ENCODE data around the gene FBXL13.
A peak's percentile ranks its signal among the peaks of the same experiment; 100 is the strongest.
"Not testable (repeated sequence)": the region's sequence is repeated elsewhere in the genome, so short reads cannot be mapped to it uniquely, and the experiment has no call there.

Gene FBXL13

GRCh38 chr7:102913826-102914225, 160.8 kb downstream of the FBXL13 start:
- Histone ChIP-seq H3K4me1 (ENCODE audit: control insufficient read depth in 1 of 2, insufficient read depth in 1 of 2, low read depth in 1 of 2, low read length in 1 of 2) (peaks cover 15 to 17% of the 10 kb centered on the region in 2 experiments), H3K27ac (no peak overlapping the region), H3K27me3 (no peaks in the 10 kb centered on the region), H3K4me3 (ENCODE audit: low read depth in 1 of 2, low read length in 1 of 2) (no peak overlapping the region), H3K36me3 (no peaks in the 10 kb centered on the region), H3K9me3 (no peaks in the 10 kb centered on the region)
- no peak for TF ChIP-seq CTCF (IDR thresholded peaks at IDR 0.05)

- H3K9me3 ChIP-seq, result no peaks in the 10 kb centered on the region
- H3K4me1 ChIP-seq (ENCODE audit: control insufficient read depth in 1 of 2, insufficient read depth in 1 of 2, low read depth in 1 of 2, low read length in 1 of 2), result peaks cover 23% of the 10 kb centered on the region in 2 experiments
- H3K36me3 ChIP-seq, result no peaks in the 10 kb centered on the region
- H3K4me3 ChIP-seq (ENCODE audit: low read depth in 1 of 2, low read length in 1 of 2), result peak within 1 kb of the TSS; percentile 22 to 24
- H3K27ac ChIP-seq, result peak within 1 kb of the TSS; percentile 57
- no peaks in the 10 kb centered on the region for H3K27me3 ChIP-seq
- TF ChIP-seq CTCF (IDR thresholded peaks at IDR 0.05), result no peak
Observed at GRCh38 chr7:102912742-102913141, 161.9 kb downstream of the FBXL13 start, which contains the start of gene LRRC17. LRRC17 (plus strand) TSS chr7:102913000; CDS start chr7:102933914, 20,914 bp downstream.

GRCh38 chr7:102908676-102909075, 165.9 kb downstream of the FBXL13 start:
- Histone ChIP-seq H3K27ac (peak overlapping the region; percentile 33), H3K36me3 (no peaks in the 10 kb centered on the region)

GRCh38 chr7:102903576-102903975, 171.0 kb downstream of the FBXL13 start:
- not testable (repeated sequence) for H3K36me3 ChIP-seq; H3K9me3 ChIP-seq; H3K27ac ChIP-seq; H3K4me3 ChIP-seq (ENCODE audit: low read depth in 1 of 2, low read length in 1 of 2); H3K27me3 ChIP-seq
- peaks cover 10 to 16% of the 10 kb centered on the region in 2 experiments for H3K4me1 ChIP-seq (ENCODE audit: control insufficient read depth in 1 of 2, insufficient read depth in 1 of 2, low read depth in 1 of 2, low read length in 1 of 2)

More at GRCh38 chr7:102908676-102909075, 165.9 kb downstream of the FBXL13 start:
- Histone ChIP-seq H3K4me3 (ENCODE audit: low read depth in 1 of 2, low read length in 1 of 2) (no peak overlapping the region), H3K9me3 (no peaks in the 10 kb centered on the region), H3K4me1 (ENCODE audit: control insufficient read depth in 1 of 2, insufficient read depth in 1 of 2, low read depth in 1 of 2, low read length in 1 of 2) (peaks cover 23% of the 10 kb centered on the region in 2 experiments), H3K27me3 (no peaks in the 10 kb centered on the region)
- TF ChIP-seq CTCF (IDR thresholded peaks at IDR 0.05), result no peak

GRCh38 chr7:102902052-102902451, 172.5 kb downstream of the FBXL13 start:
- H3K9me3 ChIP-seq; H3K27me3 ChIP-seq; H3K27ac ChIP-seq; H3K4me3 ChIP-seq (ENCODE audit: low read depth in 1 of 2, low read length in 1 of 2); H3K36me3 ChIP-seq: not testable (repeated sequence)
- peaks cover 17 to 25% of the 10 kb centered on the region in 2 experiments for H3K4me1 ChIP-seq (ENCODE audit: control insufficient read depth in 1 of 2, insufficient read depth in 1 of 2, low read depth in 1 of 2, low read length in 1 of 2)

GRCh38 chr7:102898532-102898859, 176.1 kb downstream of the FBXL13 start:
- no peak overlapping the region for H3K4me3 ChIP-seq (ENCODE audit: low read depth in 1 of 2, low read length in 1 of 2)
- H3K9me3 ChIP-seq, result no peaks in the 10 kb centered on the region
- H3K36me3 ChIP-seq, result no peaks in the 10 kb centered on the region
- peaks cover 17 to 25% of the 10 kb centered on the region in 2 experiments for H3K4me1 ChIP-seq (ENCODE audit: control insufficient read depth in 1 of 2, insufficient read depth in 1 of 2, low read depth in 1 of 2, low read length in 1 of 2)
- no peaks in the 10 kb centered on the region for H3K27me3 ChIP-seq
- peak overlapping the region; percentile 68 for H3K27ac ChIP-seq
- no peak for TF ChIP-seq CTCF (IDR thresholded peaks at IDR 0.05)
